Esophagus squamous epithelium (tissue), 5 donors: ENCODE data around the gene C1orf21. TPM values are rescaled to one million over a fixed set of nuclear protein-coding genes. Genes with fewer than 3 reads are reported as not detected.

Experiments
- DNase-seq: peaks from one replicate; lab custom pipeline; 2025; lab: John Stamatoyannopoulos, UW
- H3K27ac ChIP-seq, 4 donors: fragments of 200-600 bp; sonication (generic); one replicate each; pipeline ENCODE4 v1.5.1; 2016 to 2019; ENCODE audit warnings: mild to moderate bottlenecking in 1 of 4
- H3K27me3 ChIP-seq, 4 donors: fragments of 200-600 bp; sonication (generic); 1 replicate in 3 of 4; 2 replicates in 1 of 4; pipeline versions ENCODE4 v1.5.1 to v1.6.0; 2017 to 2021; ENCODE audit warnings: antibody characterized with exemption in 1 of 4
- H3K36me3 ChIP-seq, 3 donors: fragments of 200-600 bp; sonication (generic); one replicate each; pipeline ENCODE4 v1.5.1; 2016 to 2019
- H3K4me1 ChIP-seq, 3 donors: fragments of 200-600 bp; sonication (generic); one replicate each; pipeline ENCODE4 v1.5.1; 2017 to 2019
- H3K4me3 ChIP-seq, 4 donors: fragments of 200-600 bp; sonication (generic); 1 replicate in 3 of 4; 2 replicates in 1 of 4; pipeline ENCODE4 v1.5.1; 2016 to 2019; ENCODE audit warnings: mild to moderate bottlenecking in 2 of 4, moderate library complexity in 1 of 4
- H3K9me3 ChIP-seq, 3 donors: fragments of 200-600 bp; sonication (generic); one replicate each; pipeline ENCODE4 v1.5.1; 2016 to 2019
- POLR2A ChIP-seq, 4 donors: fragments of 450-650 bp; IDR thresholded peaks; one replicate each; pipeline ENCODE4 v1.6.1; 2017; ENCODE audit warnings: antibody characterized with exemption in 4 of 4, mild to moderate bottlenecking in 4 of 4, moderate library complexity in 3 of 4
- WGBS, 2 donors: methylation state at CpG; one replicate each; pipeline ENCODE4 v1.1.5; 2018; 5-methylcytosine and 5-hydroxymethylcytosine counted together
- intact Hi-C: fragments of 100-400 bp; cut with DNase I; formaldehyde crosslinking; loops from one replicate; pipeline ENCODE4 v1.15.0; 2022
- total RNA-seq, 4 donors: library from RNA; depleted of rRNA; stranded (reverse); fragments of >200 nt; gene quantifications; one replicate each; pipeline ENCODE4 v1.1.0, GENCODE V29; 2016
- TF ChIP-seq, protein P1 (sequence below), 6 experiments: fragments of 450-650 bp in 4 of 6; fragments of 200-600 bp in 2 of 6; sonication (generic) in 2 of 6; IDR thresholded peaks; one replicate each; pipeline ENCODE4 v1.5.1; 2016 to 2019; ENCODE audit warnings: antibody characterized with exemption in 6 of 6, mild to moderate bottlenecking in 4 of 6, moderate library complexity in 4 of 6
- donor health status: DM: yes; HTN: yes; CAD: no.

C1orf21 gene
- total RNA-seq, 4 donors from 2014 or later = 14.6 to 55.7 (median 36.2) TPM

DNA sequence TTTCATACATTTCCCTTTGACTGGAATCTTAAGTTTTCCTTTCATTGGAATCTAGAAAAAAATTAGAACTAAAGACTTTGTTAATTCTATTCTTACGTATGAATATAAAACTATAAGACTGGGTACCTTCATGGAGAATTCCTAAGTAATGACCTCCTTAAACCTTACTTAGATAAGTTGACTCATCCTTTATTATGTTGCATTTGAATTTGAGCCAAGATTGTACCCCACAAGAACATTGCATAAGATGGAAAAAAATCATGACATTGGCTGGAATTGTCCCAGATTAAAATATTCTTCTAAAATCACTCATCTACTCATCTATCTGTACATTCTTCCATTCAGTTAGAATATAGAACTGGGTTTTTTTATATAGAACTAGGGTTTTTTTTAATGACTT lies 137.4 kb downstream of the C1orf21 start:
- no peak for DNase-seq
- 80 to 89% methylated on average over 1 of the region's 1 CpG for WGBS, 2 donors
- TF ChIP-seq POLR2A (IDR thresholded peaks at IDR 0.05) = no peak
- TF ChIP-seq, protein P1, sequence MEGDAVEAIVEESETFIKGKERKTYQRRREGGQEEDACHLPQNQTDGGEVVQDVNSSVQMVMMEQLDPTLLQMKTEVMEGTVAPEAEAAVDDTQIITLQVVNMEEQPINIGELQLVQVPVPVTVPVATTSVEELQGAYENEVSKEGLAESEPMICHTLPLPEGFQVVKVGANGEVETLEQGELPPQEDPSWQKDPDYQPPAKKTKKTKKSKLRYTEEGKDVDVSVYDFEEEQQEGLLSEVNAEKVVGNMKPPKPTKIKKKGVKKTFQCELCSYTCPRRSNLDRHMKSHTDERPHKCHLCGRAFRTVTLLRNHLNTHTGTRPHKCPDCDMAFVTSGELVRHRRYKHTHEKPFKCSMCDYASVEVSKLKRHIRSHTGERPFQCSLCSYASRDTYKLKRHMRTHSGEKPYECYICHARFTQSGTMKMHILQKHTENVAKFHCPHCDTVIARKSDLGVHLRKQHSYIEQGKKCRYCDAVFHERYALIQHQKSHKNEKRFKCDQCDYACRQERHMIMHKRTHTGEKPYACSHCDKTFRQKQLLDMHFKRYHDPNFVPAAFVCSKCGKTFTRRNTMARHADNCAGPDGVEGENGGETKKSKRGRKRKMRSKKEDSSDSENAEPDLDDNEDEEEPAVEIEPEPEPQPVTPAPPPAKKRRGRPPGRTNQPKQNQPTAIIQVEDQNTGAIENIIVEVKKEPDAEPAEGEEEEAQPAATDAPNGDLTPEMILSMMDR (IDR thresholded peaks at IDR 0.05) = no peak

DNA sequence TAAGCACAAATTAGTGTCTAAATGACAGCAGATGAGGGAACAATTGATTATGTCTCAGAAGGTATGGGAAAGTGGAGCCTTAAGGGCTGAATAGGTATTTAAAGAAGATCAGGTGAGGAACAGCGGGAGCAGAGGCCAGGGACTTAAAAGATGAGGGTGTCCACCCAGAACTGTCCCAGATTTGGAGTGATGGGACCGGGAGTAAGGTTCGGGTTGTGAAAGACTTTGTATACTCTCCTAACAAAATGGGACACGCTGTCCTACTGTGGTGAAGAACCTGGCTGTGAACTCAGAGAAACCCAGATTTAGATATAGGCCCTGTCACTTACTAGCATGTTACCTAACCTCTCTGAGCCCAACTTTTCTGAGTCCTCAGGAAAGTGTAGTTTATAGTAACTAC lies 140.6 kb downstream of the C1orf21 start:
- Histone ChIP-seq H3K9me3 (no peaks in the 10 kb centered on the region), H3K4me1 (peaks cover 0 to 12% (median 0%) of the 10 kb centered on the region in 3 donors), H3K4me3 (no peak overlapping the region), H3K27me3 (no peaks in the 10 kb centered on the region), H3K27ac (no peak overlapping the region), H3K36me3 (no peaks in the 10 kb centered on the region)
- intact Hi-C loops = no loop called here
- DNase-seq = no peak
- WGBS, 2 donors = 86 to 91% methylated on average over 4 of the region's 4 CpGs
- TF ChIP-seq, protein P1 (IDR thresholded peaks at IDR 0.05) = no peak
- TF ChIP-seq POLR2A (IDR thresholded peaks at IDR 0.05) = no peak

More for the DNA sequence above, 137.4 kb downstream of the C1orf21 start:
- no peaks in the 10 kb centered on the region for H3K9me3 ChIP-seq
- no peaks in the 10 kb centered on the region for H3K27me3 ChIP-seq
- intact Hi-C loops = no loop called here
- no peak overlapping the region for H3K27ac ChIP-seq
- H3K4me3 ChIP-seq = no peak overlapping the region
- H3K4me1 ChIP-seq = no peaks in the 10 kb centered on the region
- H3K36me3 ChIP-seq = no peaks in the 10 kb centered on the region

DNA sequence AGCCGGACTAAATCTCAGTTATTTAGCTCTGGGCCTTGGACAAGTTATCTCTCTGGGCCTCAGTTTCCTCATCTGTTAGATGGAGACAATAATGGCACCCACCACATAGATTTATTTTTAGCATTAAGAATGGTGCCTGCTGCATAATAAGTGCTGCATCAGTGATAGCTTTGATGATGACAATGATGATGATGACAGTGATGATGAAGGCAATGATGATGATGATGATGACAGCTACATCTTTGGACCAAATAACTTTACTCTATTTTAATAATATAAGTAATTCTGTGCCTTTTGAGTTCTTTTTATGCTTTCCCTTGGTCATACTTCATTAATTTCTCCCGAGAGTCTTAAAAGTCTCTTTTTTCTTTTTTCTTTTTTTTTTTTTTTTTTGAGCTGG lies 143.4 kb downstream of the C1orf21 start:
- 92 to 95% methylated on average over 2 of the region's 2 CpGs for WGBS, 2 donors
- Histone ChIP-seq H3K9me3 (no peaks in the 10 kb centered on the region), H3K27me3 (no peaks in the 10 kb centered on the region), H3K27ac (no peak overlapping the region), H3K4me1 (peaks cover 0 to 28% (median 8%) of the 10 kb centered on the region in 3 donors), H3K36me3 (no peaks in the 10 kb centered on the region), H3K4me3 (no peak overlapping the region)
- intact Hi-C loops = no loop called here
- DNase-seq = no peak
- TF ChIP-seq POLR2A (IDR thresholded peaks at IDR 0.05) = no peak
- TF ChIP-seq, protein P1 (IDR thresholded peaks at IDR 0.05) = no peak

DNA sequence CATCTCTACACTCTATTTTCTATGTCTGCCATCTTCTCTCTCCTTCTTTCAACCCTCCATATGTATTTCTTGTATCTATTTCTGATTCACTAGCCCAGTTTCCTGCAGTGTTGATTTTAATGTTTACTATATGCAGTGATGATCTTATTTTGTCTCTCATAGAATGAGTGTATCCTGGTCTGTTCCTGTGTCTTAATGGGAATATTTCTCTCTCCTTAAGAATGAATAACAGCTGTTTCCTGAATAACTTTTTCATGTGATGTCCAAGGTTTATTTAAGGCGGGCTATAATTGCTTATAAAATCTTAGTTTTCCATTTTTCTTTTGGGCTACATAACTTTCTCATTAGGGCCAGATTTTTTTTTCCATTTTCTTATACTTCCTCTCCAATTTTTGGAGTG lies 144.5 kb downstream of the C1orf21 start:
- TF ChIP-seq, protein P1 (IDR thresholded peaks at IDR 0.05) = no peak
- no peak for TF ChIP-seq POLR2A (IDR thresholded peaks at IDR 0.05)
- Histone ChIP-seq H3K4me1 (peaks cover 0 to 35% (median 15%) of the 10 kb centered on the region in 3 donors), H3K36me3 (peaks cover 0 to 3% (median 0%) of the 10 kb centered on the region in 3 donors), H3K9me3 (peaks cover 0 to 6% (median 0%) of the 10 kb centered on the region in 3 donors), H3K4me3 (no peak overlapping the region), H3K27me3 (no peaks in the 10 kb centered on the region), H3K27ac (peak overlapping the region in 1 of 4 donors; percentile 1)
- intact Hi-C loops = no loop called here
- 81 to 86% methylated on average over 1 of the region's 1 CpG for WGBS, 2 donors
- DNase-seq = no peak

DNA sequence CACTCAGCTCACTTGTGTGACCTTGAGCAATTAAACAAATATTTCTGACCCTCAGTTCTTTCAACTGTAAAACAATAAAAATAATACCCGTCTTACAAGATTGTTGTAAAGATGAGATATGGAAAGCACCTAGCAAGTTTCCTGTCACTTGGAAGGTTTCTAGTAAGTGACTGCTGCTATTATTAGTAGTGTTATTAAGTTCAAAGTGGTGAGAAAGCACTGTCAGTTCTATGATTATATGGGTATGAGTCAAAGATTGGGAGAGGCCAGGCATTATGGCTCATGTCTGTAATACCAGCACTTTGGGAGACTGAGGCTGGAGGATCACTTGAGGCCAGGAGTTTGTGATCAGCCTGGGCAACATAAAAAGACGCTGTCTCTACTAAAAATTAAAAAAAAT lies 145.4 kb downstream of the C1orf21 start:
- peaks cover 0 to 4% (median 0%) of the 10 kb centered on the region in 3 donors for H3K36me3 ChIP-seq
- no peaks in the 10 kb centered on the region for H3K27me3 ChIP-seq
- intact Hi-C loops = no loop called here
- H3K4me1 ChIP-seq = peaks cover 0 to 35% (median 15%) of the 10 kb centered on the region in 3 donors
- DNase-seq = no peak
- WGBS, 2 donors = 66 to 72% methylated on average over 2 of the region's 2 CpGs
- no peak overlapping the region for H3K4me3 ChIP-seq
- H3K9me3 ChIP-seq = peaks cover 0 to 8% (median 0%) of the 10 kb centered on the region in 3 donors
- no peak for TF ChIP-seq POLR2A (IDR thresholded peaks at IDR 0.05)
- TF ChIP-seq, protein P1 (IDR thresholded peaks at IDR 0.05) = no peak
- H3K27ac ChIP-seq = peak overlapping the region in 2 of 4 donors; percentile 10 to 22
